Natural killer cell (primary cell): ENCODE results near the gene CFP. TPM values are rescaled to one million over a fixed set of nuclear protein-coding genes. Genes with fewer than 3 reads are reported as not detected.

Source experiments
- ATAC-seq, 3 donors: fragments of 150-1000 bp in 2 of 3; fragments of 200-7000 bp in 1 of 3; cut with Tn5 transposase; 1 replicate in 1 of 3; 2 replicates in 2 of 3; pipeline ENCODE4 v1.10.0; 2021; ENCODE audit warnings: mild to moderate bottlenecking in 2 of 3, moderate library complexity in 2 of 3
- DNase-seq, 2 donors: peaks; one replicate each; pipeline versions ENCODE4 v3.0.0 to v3.0.0-alpha.2; 2013 to 2021; ENCODE audit warnings: mixed read lengths in 1 of 2
- H3K27ac ChIP-seq: one replicate; pipeline ENCODE4 v1.5.1; 2013; ENCODE audit warnings: mild to moderate bottlenecking, low read length
- H3K27me3 ChIP-seq: one replicate; pipeline ENCODE4 v1.6.1; 2013; ENCODE audit warnings: low read length; ENCODE audit not compliant: control insufficient read depth, insufficient read depth
- H3K36me3 ChIP-seq: one replicate; pipeline ENCODE4 v1.6.1; 2013; ENCODE audit warnings: low read length; ENCODE audit not compliant: control insufficient read depth, insufficient read depth
- H3K4me1 ChIP-seq: one replicate; pipeline ENCODE4 v1.6.1; 2013; ENCODE audit warnings: low read length; ENCODE audit not compliant: control insufficient read depth, insufficient read depth
- H3K4me3 ChIP-seq: one replicate; pipeline ENCODE4 v1.5.1; 2013; ENCODE audit warnings: low read length
- H3K9me3 ChIP-seq: one replicate; pipeline ENCODE4 v1.6.1; 2013; ENCODE audit warnings: low read length; ENCODE audit not compliant: control insufficient read depth, insufficient read depth
- H3K27ac Mint-ChIP-seq, 2 donors: one replicate each; pipeline ENCODE4 v1.8.0; 2022; ENCODE audit warnings: mild to moderate bottlenecking in 2 of 2, mixed read lengths in 2 of 2, moderate library complexity in 1 of 2
- H3K27me3 Mint-ChIP-seq, 2 donors: one replicate each; pipeline ENCODE4 v1.8.0; 2022; ENCODE audit warnings: low read depth in 2 of 2, mixed read lengths in 2 of 2
- H3K36me3 Mint-ChIP-seq: one replicate; pipeline ENCODE4 v1.8.0; 2022; ENCODE audit warnings: mixed read lengths
- H3K4me1 Mint-ChIP-seq, 2 donors: one replicate each; pipeline ENCODE4 v1.8.0; 2022; ENCODE audit warnings: mixed read lengths in 2 of 2
- H3K4me3 Mint-ChIP-seq: one replicate; pipeline ENCODE4 v1.8.0; 2022; ENCODE audit warnings: mild to moderate bottlenecking, moderate library complexity, mixed read lengths
- H3K9me3 Mint-ChIP-seq, 2 donors: one replicate each; pipeline ENCODE4 v1.8.0; 2022; ENCODE audit warnings: mixed read lengths in 2 of 2
- WGBS: methylation state at CpG from one replicate; pipeline ENCODE4 v1.1.7; 2013; ENCODE audit warnings: missing lambda C conversion rate; ENCODE audit not compliant: insufficient coverage; 5-methylcytosine and 5-hydroxymethylcytosine counted together
- intact Hi-C: fragments of 100-400 bp; cut with micrococcal nuclease; formaldehyde crosslinking; loops from one replicate; pipeline ENCODE4 v1.14.2; 2022
- total RNA-seq, 4 donors: library from RNA; stranded (reverse); fragments of 120-200 nt in 1 of 4; gene quantifications; one replicate each; pipeline versions ENCODE4 v1.2.3 to v1.2.4, GENCODE V29; 2013 to 2022
- TF ChIP-seq, protein P1 (sequence below): fragments of 200-600 bp; IDR thresholded peaks from one replicate; pipeline ENCODE4 v1.8.0; 2022; ENCODE audit warnings: antibody characterized with exemption

CFP gene
- total RNA-seq, 3 donors from 2014 or later (not counting 1 experiment from before 2014, with no cell fraction given): 9.0 to 21.1 (median 19.3) TPM

DNA sequence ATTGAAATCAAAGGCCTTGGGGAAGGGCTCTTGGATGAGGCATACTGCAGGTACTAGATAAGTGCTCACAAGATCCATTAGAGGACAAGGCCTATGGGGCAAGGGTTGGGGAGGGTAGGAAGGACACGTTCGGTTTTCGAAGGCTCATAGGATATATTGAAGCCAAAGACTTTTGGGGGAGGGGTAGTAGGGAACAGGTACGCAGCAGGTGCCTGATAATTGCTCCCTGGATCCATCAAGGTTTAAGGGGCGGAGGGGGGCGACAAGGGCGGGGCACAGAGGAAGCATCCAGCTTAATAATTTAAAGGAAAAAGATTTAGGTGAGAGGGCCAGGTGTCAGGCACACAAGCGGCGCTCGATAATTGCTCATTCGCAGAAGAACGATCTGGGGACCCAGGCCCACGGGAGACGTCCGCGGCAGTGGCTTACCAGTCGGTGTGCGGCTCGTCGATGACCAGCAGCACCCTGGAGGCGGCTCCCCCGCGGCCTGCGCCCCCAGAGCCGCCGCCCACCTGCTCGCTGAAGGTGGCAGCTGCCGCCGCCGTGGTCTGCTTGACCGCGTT is 10.7 kb downstream of the CFP start:
- ATAC-seq: no peak
- intact Hi-C loops: loop anchor here (1.0 kb wide), 1 partner anchor 58 kb away; the partner anchor contains the start of gene ARAF
- Histone ChIP-seq H3K36me3 (no peaks in the 10 kb centered on the region), H3K4me3 (no peak overlapping the region), H3K4me1 (peaks cover 12% of the 10 kb centered on the region), H3K27me3 (peaks cover 16% of the 10 kb centered on the region), H3K27ac (no peak overlapping the region), H3K9me3 (no peaks in the 10 kb centered on the region)
- peaks cover 53 to 56% of the 10 kb centered on the region in 2 donors for H3K27me3 Mint-ChIP-seq
- 30% methylated on average over 32 of the region's 32 CpGs for WGBS
- TF ChIP-seq, protein P1, sequence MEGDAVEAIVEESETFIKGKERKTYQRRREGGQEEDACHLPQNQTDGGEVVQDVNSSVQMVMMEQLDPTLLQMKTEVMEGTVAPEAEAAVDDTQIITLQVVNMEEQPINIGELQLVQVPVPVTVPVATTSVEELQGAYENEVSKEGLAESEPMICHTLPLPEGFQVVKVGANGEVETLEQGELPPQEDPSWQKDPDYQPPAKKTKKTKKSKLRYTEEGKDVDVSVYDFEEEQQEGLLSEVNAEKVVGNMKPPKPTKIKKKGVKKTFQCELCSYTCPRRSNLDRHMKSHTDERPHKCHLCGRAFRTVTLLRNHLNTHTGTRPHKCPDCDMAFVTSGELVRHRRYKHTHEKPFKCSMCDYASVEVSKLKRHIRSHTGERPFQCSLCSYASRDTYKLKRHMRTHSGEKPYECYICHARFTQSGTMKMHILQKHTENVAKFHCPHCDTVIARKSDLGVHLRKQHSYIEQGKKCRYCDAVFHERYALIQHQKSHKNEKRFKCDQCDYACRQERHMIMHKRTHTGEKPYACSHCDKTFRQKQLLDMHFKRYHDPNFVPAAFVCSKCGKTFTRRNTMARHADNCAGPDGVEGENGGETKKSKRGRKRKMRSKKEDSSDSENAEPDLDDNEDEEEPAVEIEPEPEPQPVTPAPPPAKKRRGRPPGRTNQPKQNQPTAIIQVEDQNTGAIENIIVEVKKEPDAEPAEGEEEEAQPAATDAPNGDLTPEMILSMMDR: no peak
- peak overlapping the region; percentile 17 for H3K4me3 Mint-ChIP-seq
- DNase-seq: no peak
- H3K36me3 Mint-ChIP-seq: no peaks in the 10 kb centered on the region
- no peaks in the 10 kb centered on the region for H3K9me3 Mint-ChIP-seq
- no peak overlapping the region for H3K27ac Mint-ChIP-seq
- peaks cover 0 to 6% of the 10 kb centered on the region in 2 donors for H3K4me1 Mint-ChIP-seq

DNA sequence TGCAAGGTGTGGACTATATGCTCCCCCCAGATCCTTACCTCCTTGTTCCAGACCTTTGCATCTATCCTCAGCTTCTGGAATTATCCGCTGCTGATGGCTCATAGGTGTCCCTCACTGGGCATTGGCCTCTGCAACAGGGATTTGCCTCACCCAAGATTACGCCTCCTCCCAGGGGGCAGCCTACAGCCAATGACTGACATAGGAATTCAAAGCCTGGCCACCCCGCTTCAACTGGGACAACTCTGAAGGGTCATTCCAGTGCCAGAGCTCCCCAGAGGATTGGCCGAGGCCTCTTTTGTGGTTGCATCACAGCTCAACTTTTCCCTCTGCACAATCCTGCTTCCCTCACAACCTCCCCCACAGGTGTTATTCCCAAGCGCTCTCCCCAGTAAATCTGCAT is 15.1 kb downstream of the CFP start:
- H3K27ac ChIP-seq: no peak overlapping the region
- no peaks in the 10 kb centered on the region for H3K9me3 ChIP-seq
- H3K36me3 ChIP-seq: no peaks in the 10 kb centered on the region
- TF ChIP-seq, protein P1: no peak
- Mint-ChIP-seq H3K4me1 (no peaks in the 10 kb centered on the region), H3K4me3 (no peak overlapping the region), H3K9me3 (no peaks in the 10 kb centered on the region), H3K27ac (no peak overlapping the region), H3K27me3 (peaks cover 36% of the 10 kb centered on the region in 2 donors), H3K36me3 (no peaks in the 10 kb centered on the region)
- WGBS: 93% methylated on average over 5 of the region's 5 CpGs
- no peaks in the 10 kb centered on the region for H3K4me1 ChIP-seq
- DNase-seq (no peak), ATAC-seq (no peak)
- no peak overlapping the region for H3K4me3 ChIP-seq
- H3K27me3 ChIP-seq: peaks cover 5% of the 10 kb centered on the region
- intact Hi-C loops: no loop called here

DNA sequence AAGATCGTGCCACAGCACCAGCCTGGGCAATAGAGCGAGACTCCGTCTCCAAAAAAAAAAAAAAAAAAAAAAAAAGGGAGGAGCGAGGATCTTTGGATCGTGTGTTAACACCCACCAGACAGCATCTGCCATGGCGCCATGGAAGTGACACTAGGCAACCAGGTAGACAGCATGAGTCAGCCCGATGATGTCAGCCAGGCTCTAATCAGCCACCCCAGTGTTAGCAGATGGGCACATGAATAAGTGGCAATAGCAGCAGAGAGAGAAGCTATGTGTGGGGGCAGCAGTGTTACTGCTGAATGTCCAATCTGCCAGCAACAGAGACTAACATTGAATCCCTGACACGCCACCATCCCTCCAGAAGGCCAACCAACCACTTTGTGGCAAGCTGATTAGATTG is 16.6 kb downstream of the CFP start:
- Mint-ChIP-seq H3K9me3 (no peaks in the 10 kb centered on the region), H3K4me3 (no peak overlapping the region), H3K36me3 (no peaks in the 10 kb centered on the region), H3K27me3 (peaks cover 28 to 29% of the 10 kb centered on the region in 2 donors), H3K27ac (no peak overlapping the region), H3K4me1 (no peaks in the 10 kb centered on the region)
- no peak for DNase-seq
- H3K36me3 ChIP-seq: no peaks in the 10 kb centered on the region
- H3K27ac ChIP-seq: no peak overlapping the region
- TF ChIP-seq, protein P1: no peak
- H3K9me3 ChIP-seq: no peaks in the 10 kb centered on the region
- no peaks in the 10 kb centered on the region for H3K4me1 ChIP-seq
- H3K4me3 ChIP-seq: no peak overlapping the region
- WGBS: 87% methylated on average over 8 of the region's 8 CpGs
- peaks cover 4% of the 10 kb centered on the region for H3K27me3 ChIP-seq
- intact Hi-C loops: no loop called here
- no peak for ATAC-seq

DNA sequence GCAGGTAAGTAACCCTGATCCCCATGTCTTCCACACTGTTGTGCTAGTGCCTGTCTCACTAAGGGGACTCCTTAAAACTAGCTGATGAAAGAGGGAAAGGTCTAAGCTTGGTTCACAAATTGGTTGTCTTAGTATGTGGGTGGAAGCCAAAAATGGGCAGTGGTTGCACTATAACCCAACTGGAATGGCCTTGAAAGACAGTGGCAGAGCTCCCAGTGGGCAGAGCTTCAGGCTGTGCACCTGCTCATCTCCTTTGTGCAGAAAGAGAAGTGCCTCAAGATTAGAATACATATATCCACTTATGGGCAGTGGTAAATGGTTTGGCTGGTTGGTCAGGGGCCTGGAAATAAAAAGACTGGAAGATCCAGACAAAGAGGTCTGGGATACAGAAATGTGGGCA is 17.3 kb downstream of the CFP start:
- H3K9me3 ChIP-seq: no peaks in the 10 kb centered on the region
- Mint-ChIP-seq H3K36me3 (no peaks in the 10 kb centered on the region), H3K9me3 (no peaks in the 10 kb centered on the region), H3K27me3 (peaks cover 22% of the 10 kb centered on the region in 2 donors), H3K4me3 (no peak overlapping the region), H3K27ac (no peak overlapping the region), H3K4me1 (no peaks in the 10 kb centered on the region)
- DNase-seq (no peak), ATAC-seq (no peak)
- H3K27ac ChIP-seq: no peak overlapping the region
- no peaks in the 10 kb centered on the region for H3K36me3 ChIP-seq
- TF ChIP-seq, protein P1: no peak
- no peak overlapping the region for H3K4me3 ChIP-seq
- intact Hi-C loops: no loop called here
- no peaks in the 10 kb centered on the region for H3K4me1 ChIP-seq
- H3K27me3 ChIP-seq: no peaks in the 10 kb centered on the region
